ENCODE measurements around the gene ANXA11.
"Not testable (repeated sequence)": the region's sequence is repeated elsewhere in the genome, so short reads cannot be mapped to it uniquely, and the experiment has no call there.

The ANXA11 gene

DNA sequence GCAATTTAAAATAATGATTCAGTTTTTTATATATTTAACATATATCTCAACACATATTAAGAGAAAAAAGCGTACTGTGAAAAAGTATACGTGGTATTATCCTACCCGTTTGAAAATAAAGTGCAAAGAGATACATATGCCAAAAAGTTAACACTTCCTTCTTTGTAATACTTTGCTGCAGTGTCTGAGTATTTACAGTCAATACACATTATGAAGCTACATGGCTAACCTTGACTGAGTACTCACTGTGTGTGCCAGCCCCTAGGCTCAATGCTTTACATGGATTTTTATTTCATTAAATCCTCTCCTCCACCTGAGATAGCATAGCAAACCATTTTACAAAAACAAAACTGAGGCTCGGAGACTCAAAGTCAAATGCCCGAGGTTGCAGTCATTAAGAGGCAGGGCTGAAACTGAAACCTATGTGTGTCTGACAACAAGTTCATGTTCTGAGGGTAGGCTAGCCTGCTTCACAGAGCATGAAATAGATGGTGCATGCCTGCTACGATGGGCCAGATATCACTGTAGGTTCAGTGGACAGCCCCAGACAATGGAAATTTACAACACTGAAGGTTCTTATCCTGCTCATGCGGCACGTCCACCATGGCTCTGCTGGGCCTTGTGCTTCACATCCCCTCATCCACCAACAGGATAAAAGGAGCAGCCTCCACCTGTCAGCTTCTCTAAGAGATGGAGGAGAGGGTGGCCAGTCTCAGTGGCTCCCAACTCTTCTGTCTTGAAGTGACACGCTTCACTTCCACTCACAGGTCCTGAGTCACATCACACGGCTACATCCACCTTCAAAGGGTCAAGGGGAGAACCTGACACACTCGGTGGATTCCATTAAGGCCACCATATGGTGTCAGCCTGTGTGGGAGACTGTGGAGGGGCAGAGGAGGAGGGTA is 29.2 kb upstream of the ANXA11 start:
- not testable (repeated sequence) for H3K23ac ChIP-seq (ENCODE audit: low read depth, low read length, poor library complexity); DNase-seq (ENCODE audit: low spot score); H3K27me3 ChIP-seq (ENCODE audit: control insufficient read depth in 3 of 3, insufficient read depth in 3 of 3, low read depth in 1 of 3, low read length in 3 of 3); H3K4me2 ChIP-seq (ENCODE audit: insufficient read depth, low read length, poor library complexity, severe bottlenecking); H4K8ac ChIP-seq (ENCODE audit: low read depth, low read length); H2BK5ac ChIP-seq (ENCODE audit: low read length); H3K79me1 ChIP-seq (ENCODE audit: low read depth, low read length); H2AK5ac ChIP-seq (ENCODE audit: low read depth, low read length); H4K91ac ChIP-seq (ENCODE audit: low read depth, low read length, poor library complexity); H3K27ac ChIP-seq (replicated peaks; ENCODE audit: low read length); H3K4me1 ChIP-seq (ENCODE audit: control insufficient read depth in 2 of 2, insufficient read depth in 1 of 2, low read depth in 1 of 2, low read length in 2 of 2); H3K9ac ChIP-seq (ENCODE audit: low read depth, low read length, poor library complexity); H2BK12ac ChIP-seq (ENCODE audit: low read length); H3K36me3 ChIP-seq (replicated peaks in 1 of 2; ENCODE audit: control insufficient read depth in 2 of 2, insufficient read depth in 2 of 2, low read length in 2 of 2); H2AFZ ChIP-seq (ENCODE audit: low read length); H3K9me3 ChIP-seq (replicated peaks in 1 of 2; ENCODE audit: control insufficient read depth in 2 of 2, insufficient read depth in 1 of 2, low read depth in 1 of 2, low read length in 2 of 2); H2BK120ac ChIP-seq (ENCODE audit: low read depth, low read length); H3K18ac ChIP-seq (ENCODE audit: low read length); H3K4ac ChIP-seq (ENCODE audit: low read length); H2BK15ac ChIP-seq (ENCODE audit: low read length); H3K4me3 ChIP-seq (ENCODE audit: low read length in 2 of 2); H3K14ac ChIP-seq (ENCODE audit: low read length)
- no CpG with 5 or more reads among the region's 11 CpGs for WGBS, 2 donors (ENCODE audit: extremely low coverage in 2 of 2, insufficient read length in 2 of 2, insufficient replicate concordance in 1 of 2)

DNA sequence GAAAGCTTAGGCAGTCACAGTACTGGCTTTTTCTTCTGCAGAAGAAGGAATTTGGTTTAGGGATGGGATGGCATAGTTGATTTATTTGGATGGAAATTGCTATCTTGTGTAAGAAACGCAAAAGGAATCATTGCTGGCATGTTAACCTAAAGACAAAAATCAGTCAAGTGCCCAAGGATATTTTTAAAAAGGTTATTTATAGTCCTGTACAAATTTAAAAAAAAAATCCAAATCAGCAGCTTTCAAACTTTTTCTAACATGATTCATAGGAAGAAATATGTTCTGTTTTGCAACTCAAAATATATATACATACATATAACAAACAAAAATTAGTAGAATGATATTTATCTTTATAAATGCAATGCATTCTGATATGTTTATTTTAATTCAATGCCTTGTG is 28.5 kb upstream of the ANXA11 start:
- not testable (repeated sequence) for H3K27me3 ChIP-seq (ENCODE audit: control insufficient read depth in 3 of 3, insufficient read depth in 3 of 3, low read depth in 1 of 3, low read length in 3 of 3); H3K4ac ChIP-seq (ENCODE audit: low read length); H2BK5ac ChIP-seq (ENCODE audit: low read length); H3K18ac ChIP-seq (ENCODE audit: low read length); H3K9ac ChIP-seq (ENCODE audit: low read depth, low read length, poor library complexity); H2AK5ac ChIP-seq (ENCODE audit: low read depth, low read length); H3K4me3 ChIP-seq (ENCODE audit: low read length in 2 of 2); H4K8ac ChIP-seq (ENCODE audit: low read depth, low read length); DNase-seq (ENCODE audit: low spot score); H3K79me1 ChIP-seq (ENCODE audit: low read depth, low read length); H3K27ac ChIP-seq (replicated peaks; ENCODE audit: low read length); H3K4me2 ChIP-seq (ENCODE audit: insufficient read depth, low read length, poor library complexity, severe bottlenecking); H2BK12ac ChIP-seq (ENCODE audit: low read length); H3K9me3 ChIP-seq (replicated peaks in 1 of 2; ENCODE audit: control insufficient read depth in 2 of 2, insufficient read depth in 1 of 2, low read depth in 1 of 2, low read length in 2 of 2); H2BK120ac ChIP-seq (ENCODE audit: low read depth, low read length); H3K23ac ChIP-seq (ENCODE audit: low read depth, low read length, poor library complexity); H2BK15ac ChIP-seq (ENCODE audit: low read length); H3K14ac ChIP-seq (ENCODE audit: low read length); H3K36me3 ChIP-seq (replicated peaks in 1 of 2; ENCODE audit: control insufficient read depth in 2 of 2, insufficient read depth in 2 of 2, low read length in 2 of 2); H2AFZ ChIP-seq (ENCODE audit: low read length); H3K4me1 ChIP-seq (ENCODE audit: control insufficient read depth in 2 of 2, insufficient read depth in 1 of 2, low read depth in 1 of 2, low read length in 2 of 2); H4K91ac ChIP-seq (ENCODE audit: low read depth, low read length, poor library complexity)
- no CpG with 5 or more reads among the region's 1 CpG for WGBS, 2 donors (ENCODE audit: extremely low coverage in 2 of 2, insufficient read length in 2 of 2, insufficient replicate concordance in 1 of 2)

DNA sequence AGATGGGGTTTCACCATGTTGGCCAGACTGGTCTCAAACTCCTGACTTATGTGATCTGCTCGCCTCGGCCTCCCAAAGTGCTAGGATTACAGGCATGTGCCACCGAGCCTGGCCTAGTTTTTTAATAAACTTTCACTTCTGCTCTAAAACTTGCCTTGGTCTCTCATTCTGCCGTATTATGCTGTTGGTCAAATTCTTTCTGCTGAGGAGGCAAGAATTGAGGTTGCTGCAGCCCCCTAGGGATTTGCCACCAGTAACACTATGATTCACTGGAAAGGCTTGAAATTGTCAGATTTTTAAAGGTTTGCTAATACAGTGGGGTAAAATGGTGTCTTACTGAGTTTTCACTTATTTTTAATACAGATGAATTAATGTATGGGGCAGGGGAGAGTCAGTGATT is 21.4 kb upstream of the ANXA11 start:
- H2BK5ac ChIP-seq (ENCODE audit: low read length); H2BK12ac ChIP-seq (ENCODE audit: low read length); H3K9ac ChIP-seq (ENCODE audit: low read depth, low read length, poor library complexity); H4K8ac ChIP-seq (ENCODE audit: low read depth, low read length); H2BK120ac ChIP-seq (ENCODE audit: low read depth, low read length); H3K27ac ChIP-seq (replicated peaks; ENCODE audit: low read length); H2AK5ac ChIP-seq (ENCODE audit: low read depth, low read length); H2BK15ac ChIP-seq (ENCODE audit: low read length); H2AFZ ChIP-seq (ENCODE audit: low read length); H3K79me1 ChIP-seq (ENCODE audit: low read depth, low read length); H3K14ac ChIP-seq (ENCODE audit: low read length); H3K4me1 ChIP-seq (ENCODE audit: control insufficient read depth in 2 of 2, insufficient read depth in 1 of 2, low read depth in 1 of 2, low read length in 2 of 2); H3K27me3 ChIP-seq (ENCODE audit: control insufficient read depth in 3 of 3, insufficient read depth in 3 of 3, low read depth in 1 of 3, low read length in 3 of 3); H4K91ac ChIP-seq (ENCODE audit: low read depth, low read length, poor library complexity); H3K18ac ChIP-seq (ENCODE audit: low read length); DNase-seq (ENCODE audit: low spot score); H3K23ac ChIP-seq (ENCODE audit: low read depth, low read length, poor library complexity); H3K4ac ChIP-seq (ENCODE audit: low read length); H3K9me3 ChIP-seq (replicated peaks in 1 of 2; ENCODE audit: control insufficient read depth in 2 of 2, insufficient read depth in 1 of 2, low read depth in 1 of 2, low read length in 2 of 2); H3K4me3 ChIP-seq (ENCODE audit: low read length in 2 of 2); H3K4me2 ChIP-seq (ENCODE audit: insufficient read depth, low read length, poor library complexity, severe bottlenecking); H3K36me3 ChIP-seq (replicated peaks in 1 of 2; ENCODE audit: control insufficient read depth in 2 of 2, insufficient read depth in 2 of 2, low read length in 2 of 2): not testable (repeated sequence)
- WGBS, 2 donors (ENCODE audit: extremely low coverage in 2 of 2, insufficient read length in 2 of 2, insufficient replicate concordance in 1 of 2) = no CpG with 5 or more reads among the region's 4 CpGs

DNA sequence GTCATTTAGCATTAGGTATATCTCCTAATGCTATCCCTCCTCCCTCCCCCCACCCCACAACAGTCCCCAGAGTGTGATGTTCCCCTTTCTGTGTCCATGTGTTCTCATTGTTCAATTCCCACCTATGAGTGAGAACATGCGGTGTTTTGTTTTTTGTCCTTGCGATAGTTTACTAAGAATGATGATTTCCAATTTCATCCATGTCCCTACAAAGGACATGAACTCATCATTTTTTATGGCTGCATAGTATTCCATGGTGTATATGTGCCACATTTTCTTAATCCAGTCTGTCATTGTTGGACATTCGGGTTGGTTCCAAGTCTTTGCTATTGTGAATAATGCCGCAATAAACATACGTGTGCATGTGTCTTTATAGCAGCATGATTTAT is 17.7 kb upstream of the ANXA11 start:
- not testable (repeated sequence) for H3K27ac ChIP-seq (replicated peaks; ENCODE audit: low read length); H3K4me2 ChIP-seq (ENCODE audit: insufficient read depth, low read length, poor library complexity, severe bottlenecking); H2BK12ac ChIP-seq (ENCODE audit: low read length); H3K23ac ChIP-seq (ENCODE audit: low read depth, low read length, poor library complexity); H3K9me3 ChIP-seq (replicated peaks in 1 of 2; ENCODE audit: control insufficient read depth in 2 of 2, insufficient read depth in 1 of 2, low read depth in 1 of 2, low read length in 2 of 2); H4K91ac ChIP-seq (ENCODE audit: low read depth, low read length, poor library complexity); H3K9ac ChIP-seq (ENCODE audit: low read depth, low read length, poor library complexity); H3K4me1 ChIP-seq (ENCODE audit: control insufficient read depth in 2 of 2, insufficient read depth in 1 of 2, low read depth in 1 of 2, low read length in 2 of 2); H3K18ac ChIP-seq (ENCODE audit: low read length); H3K79me1 ChIP-seq (ENCODE audit: low read depth, low read length); H3K27me3 ChIP-seq (ENCODE audit: control insufficient read depth in 3 of 3, insufficient read depth in 3 of 3, low read depth in 1 of 3, low read length in 3 of 3); H2AK5ac ChIP-seq (ENCODE audit: low read depth, low read length); H3K4me3 ChIP-seq (ENCODE audit: low read length in 2 of 2); H3K36me3 ChIP-seq (replicated peaks in 1 of 2; ENCODE audit: control insufficient read depth in 2 of 2, insufficient read depth in 2 of 2, low read length in 2 of 2); H2BK120ac ChIP-seq (ENCODE audit: low read depth, low read length); H2BK5ac ChIP-seq (ENCODE audit: low read length); DNase-seq (ENCODE audit: low spot score); H2BK15ac ChIP-seq (ENCODE audit: low read length); H4K8ac ChIP-seq (ENCODE audit: low read depth, low read length); H3K14ac ChIP-seq (ENCODE audit: low read length); H3K4ac ChIP-seq (ENCODE audit: low read length); H2AFZ ChIP-seq (ENCODE audit: low read length)
- WGBS, 2 donors (ENCODE audit: extremely low coverage in 2 of 2, insufficient read length in 2 of 2, insufficient replicate concordance in 1 of 2) = no CpG with 5 or more reads among the region's 5 CpGs

Data from neuronal stem cell (in vitro differentiated cells).